Medulla oblongata (tissue), 1 donor: ENCODE measurements around the gene MTG1.
"Not testable (repeated sequence)": the region's sequence is repeated elsewhere in the genome, so short reads cannot be mapped to it uniquely, and the experiment has no call there.

ENCODE experiments used
- DNase-seq: peaks from one replicate; pipeline ENCODE4 v3.0.0-alpha.2; 2015; ENCODE audit errors: extremely low spot score

Gene MTG1

GRCh38 chr10:133465950-133466474, 72.1 kb downstream of the MTG1 start:
- no peak for DNase-seq

GRCh38 chr10:133466683-133467275, 72.8 kb downstream of the MTG1 start:
- DNase-seq: no peak

GRCh38 chr10:133467286-133467911, 73.4 kb downstream of the MTG1 start:
- no peak for DNase-seq

GRCh38 chr10:133469205-133469604, 75.2 kb downstream of the MTG1 start:
- DNase-seq: not testable (repeated sequence)

GRCh38 chr10:133471300-133472109, 77.5 kb downstream of the MTG1 start:
- no peak for DNase-seq
